Liver (tissue), 9 donors: ENCODE results near the gene PDE3B. TPM values are rescaled to one million over a fixed set of nuclear protein-coding genes. Genes with fewer than 3 reads are reported as not detected.
"Not testable (repeated sequence)": the region's sequence is repeated elsewhere in the genome, so short reads cannot be mapped to it uniquely, and the experiment has no call there.

ENCODE experiments used
- DNase-seq: peaks from one replicate; pipeline ENCODE4 v3.0.0-alpha.2; 2017; ENCODE audit warnings: low spot score
- H3K27ac ChIP-seq, 2 donors: one replicate each; pipeline ENCODE4 v1.7.0; 2013; ENCODE audit warnings: inconsistent platforms in 2 of 2, low read length in 2 of 2, control low read depth in 1 of 2, low read depth in 1 of 2, mild to moderate bottlenecking in 1 of 2
- H3K27me3 ChIP-seq, 4 donors: one replicate each; pipeline versions ENCODE4 v1.6.1 to v1.7.0; 2013; ENCODE audit warnings: low read length in 3 of 4, inconsistent platforms in 1 of 4, mild to moderate bottlenecking in 1 of 4, moderate library complexity in 1 of 4; ENCODE audit not compliant: control insufficient read depth in 4 of 4, insufficient read depth in 4 of 4
- H3K36me3 ChIP-seq, 4 donors: one replicate each; pipeline versions ENCODE4 v1.6.1 to v1.7.0; 2013; ENCODE audit warnings: low read length in 3 of 4, mild to moderate bottlenecking in 3 of 4, low read depth in 1 of 4, moderate library complexity in 1 of 4; ENCODE audit not compliant: control insufficient read depth in 4 of 4, insufficient read depth in 3 of 4
- H3K4me1 ChIP-seq, 4 donors: one replicate each; pipeline versions ENCODE4 v1.6.1 to v1.7.0; 2013; ENCODE audit warnings: low read length in 3 of 4, mild to moderate bottlenecking in 3 of 4, moderate library complexity in 1 of 4; ENCODE audit not compliant: control insufficient read depth in 4 of 4, insufficient read depth in 4 of 4
- H3K4me3 ChIP-seq, 3 donors: one replicate each; pipeline versions ENCODE4 v1.6.1 to v1.7.0; 2013; ENCODE audit warnings: low read length in 3 of 3, control low read depth in 1 of 3, low read depth in 1 of 3, mild to moderate bottlenecking in 1 of 3
- H3K9ac ChIP-seq, 2 donors: one replicate each; pipeline ENCODE4 v1.7.0; 2013; ENCODE audit warnings: low read length in 2 of 2, mild to moderate bottlenecking in 2 of 2, moderate library complexity in 2 of 2, control low read depth in 1 of 2, low read depth in 1 of 2
- H3K9me3 ChIP-seq, 4 donors: one replicate each; pipeline versions ENCODE4 v1.6.1 to v1.7.0; 2013; ENCODE audit warnings: low read length in 3 of 4; ENCODE audit not compliant: control insufficient read depth in 4 of 4
- ATF3 ChIP-seq: IDR thresholded peaks from 2 replicates; pipeline ENCODE4 v1.6.1; 2016; ENCODE audit warnings: antibody characterized with exemption
- EGR1 ChIP-seq, 2 donors: IDR thresholded peaks; 2 replicates each; pipeline ENCODE4 v1.6.1; 2016 to 2018; ENCODE audit warnings: antibody characterized with exemption in 2 of 2, low read depth in 2 of 2
- FOXA1 ChIP-seq: IDR thresholded peaks from 2 replicates; pipeline ENCODE4 v1.6.1; 2016; ENCODE audit warnings: antibody characterized with exemption
- FOXA2 ChIP-seq: IDR thresholded peaks from 2 replicates; pipeline ENCODE4 v1.6.1; 2016; ENCODE audit warnings: antibody characterized with exemption
- GABPA ChIP-seq, 2 donors: IDR thresholded peaks in 1 of 2; conservative IDR thresholded peaks in 1 of 2; 2 replicates each; pipeline ENCODE4 v1.6.1; 2016; ENCODE audit warnings: antibody characterized with exemption in 2 of 2, mild to moderate bottlenecking in 1 of 2, moderate library complexity in 1 of 2
- HNF4A ChIP-seq, 2 donors: conservative IDR thresholded peaks; 2 replicates each; pipeline ENCODE4 v1.6.1; 2016; ENCODE audit warnings: antibody characterized with exemption in 2 of 2, mild to moderate bottlenecking in 2 of 2
- HNF4G ChIP-seq: IDR thresholded peaks from 2 replicates; pipeline ENCODE4 v1.6.1; 2016; ENCODE audit warnings: antibody characterized with exemption
- JUND ChIP-seq, 2 donors: IDR thresholded peaks; 2 replicates each; pipeline ENCODE4 v1.6.1; 2016; ENCODE audit warnings: antibody characterized with exemption in 2 of 2
- MAX ChIP-seq: IDR thresholded peaks from 2 replicates; pipeline ENCODE4 v1.6.1; 2016; ENCODE audit warnings: antibody characterized with exemption
- NR2F2 ChIP-seq: IDR thresholded peaks from 2 replicates; pipeline ENCODE4 v1.6.1; 2016; ENCODE audit warnings: antibody characterized with exemption
- RAD21 ChIP-seq, 2 donors: IDR thresholded peaks; 2 replicates each; pipeline ENCODE4 v1.6.1; 2016; ENCODE audit warnings: antibody characterized with exemption in 2 of 2, mild to moderate bottlenecking in 2 of 2
- REST ChIP-seq: IDR thresholded peaks from 2 replicates; pipeline ENCODE4 v1.6.1; 2016; ENCODE audit warnings: antibody characterized with exemption, mild to moderate bottlenecking
- RXRA ChIP-seq, 2 donors: IDR thresholded peaks; 2 replicates each; pipeline ENCODE4 v1.6.1; 2017 to 2018; ENCODE audit warnings: antibody characterized with exemption in 2 of 2, mild to moderate bottlenecking in 1 of 2
- SP1 ChIP-seq: IDR thresholded peaks from 2 replicates; pipeline ENCODE4 v1.6.1; 2018; ENCODE audit warnings: antibody characterized with exemption, mild to moderate bottlenecking
- TAF1 ChIP-seq: conservative IDR thresholded peaks from 2 replicates; pipeline ENCODE4 v1.6.1; 2016; ENCODE audit warnings: antibody characterized with exemption, mild to moderate bottlenecking
- YY1 ChIP-seq: IDR thresholded peaks from 2 replicates; pipeline ENCODE4 v1.6.1; 2016; ENCODE audit warnings: antibody characterized with exemption, mild to moderate bottlenecking
- ZBTB33 ChIP-seq: IDR thresholded peaks from 2 replicates; pipeline ENCODE4 v1.6.1; 2016; ENCODE audit warnings: antibody characterized with exemption
- WGBS: extraction: QIAGEN DNeasy Blood & Tissue Kit; methylation state at CpG from one replicate; pipeline ENCODE4 v1.1.7; 2013; 5-methylcytosine and 5-hydroxymethylcytosine counted together
- polyA plus RNA-seq, 2 donors: library from polyadenylated mRNA; stranded (reverse) in 1 of 2; unstranded in 1 of 2; fragments of 200-250 nt in 1 of 2; fragments of >200 nt in 1 of 2; fragmentation: Nextera tagmentation in 1 of 2; extraction: Ambion mirVana in 1 of 2; gene quantifications; one replicate each; pipeline versions ENCODE4 v1.2.1 to v1.2.3, GENCODE V29; 2013 to 2015
- total RNA-seq, 2 donors: library from RNA; depleted of rRNA; stranded (reverse); fragments of >200 nt; gene quantifications; one replicate each; pipeline ENCODE4 v1.2.3, GENCODE V29; 2014
- donor health status: healthy.
- donor health status: healthy.
- donor health status: healthy.
- donor health status: healthy.
- donor health status: healthy.

The PDE3B gene
- total and polyA plus RNA-seq, 4 donors: 11.3 to 43.1 (median 21.7) TPM

GRCh38 chr11:14687456-14687855 is 43.9 kb downstream of the PDE3B start (continued):
- no peak for TF ChIP-seq FOXA2
- no peak for TF ChIP-seq TAF1
- no peak for TF ChIP-seq HNF4G

GRCh38 chr11:14687943-14688627 is 44.5 kb downstream of the PDE3B start:
- Histone ChIP-seq H3K9ac (no peak overlapping the region), H3K36me3 (no peaks in the 10 kb centered on the region), H3K27me3 (no peaks in the 10 kb centered on the region), H3K4me3 (no peak overlapping the region), H3K9me3 (peaks cover 0 to 6% (median under 1%) of the 10 kb centered on the region in 4 donors), H3K27ac (no peak overlapping the region), H3K4me1 (peaks cover 0 to 4% (median 0%) of the 10 kb centered on the region in 4 donors)
- DNase-seq: no peak
- no peak for TF ChIP-seq EGR1 (IDR thresholded peaks at IDR 0.05; ENCODE audit: low read depth in 2 of 2)
- TF ChIP-seq ATF3: no peak
- TF ChIP-seq ZBTB33: no peak
- TF ChIP-seq JUND (IDR thresholded peaks at IDR 0.05): no peak
- no peak for TF ChIP-seq GABPA (IDR thresholded peaks at IDR 0.05 in 1 of 2, conservative IDR thresholded peaks at IDR 0.05 in 1 of 2)
- TF ChIP-seq TAF1: no peak
- no peak for TF ChIP-seq FOXA2
- TF ChIP-seq HNF4A (conservative IDR thresholded peaks at IDR 0.05): no peak
- no peak for TF ChIP-seq FOXA1
- TF ChIP-seq REST: no peak
- TF ChIP-seq HNF4G: no peak
- no peak for TF ChIP-seq RXRA (IDR thresholded peaks at IDR 0.05)
- TF ChIP-seq RAD21 (IDR thresholded peaks at IDR 0.05): no peak
- no peak for TF ChIP-seq SP1
- TF ChIP-seq NR2F2: no peak
- no peak for TF ChIP-seq MAX
- no peak for TF ChIP-seq YY1
- 85% methylated on average over 2 of the region's 2 CpGs for WGBS

- H3K9ac ChIP-seq, H3K27ac ChIP-seq, H3K4me3 ChIP-seq, H3K4me1 ChIP-seq, H3K36me3 ChIP-seq, H3K27me3 ChIP-seq, DNase-seq: not testable (repeated sequence)
- H3K9me3 ChIP-seq: peaks cover 0 to 10% (median 4%) of the 10 kb centered on the region in 4 donors
- 94% methylated on average over 2 of the region's 2 CpGs for WGBS
These were observed 52.1 kb downstream of the PDE3B start for GRCh38 chr11:14695656-14696055.
